HEK293 (cell line): ENCODE results near the gene SGSM2.
A peak's percentile ranks its signal among the peaks of the same experiment; 100 is the strongest.

Source experiments
- CTCF ChIA-PET: fragments of 350-600 bp; formaldehyde crosslinking; extraction: SDS; loops from one replicate; lab custom pipeline; 2021; ENCODE audit warnings: antibody characterized with exemption; lab: Yijun Ruan, JAX
- POLR2A ChIA-PET: fragments of 300-600 bp; formaldehyde crosslinking; extraction: SDS; loops from one replicate; lab custom pipeline; 2020; ENCODE audit warnings: antibody characterized with exemption, inconsistent platforms; lab: Yijun Ruan, JAX
- H3K27ac ChIP-seq: fragments of 200-500 bp; sonication (Bioruptor generic); 2 replicates; pipeline ENCODE4 v1.5.1; 2014; ENCODE audit warnings: low read depth, low read length, control low read depth, inconsistent platforms; ENCODE audit errors: extremely low read depth
- H3K36me3 ChIP-seq, 2 experiments: fragments of 200-500 bp in 1 of 2; sonication (Bioruptor generic) in 1 of 2; 1 replicate in 1 of 2; 2 replicates in 1 of 2; pipeline ENCODE4 v1.5.1; 2014 to 2017; ENCODE audit warnings: inconsistent platforms in 2 of 2, low read length in 2 of 2; ENCODE audit not compliant: control insufficient read depth in 2 of 2, insufficient read depth in 1 of 2
- H3K4me1 ChIP-seq: fragments of 200-500 bp; sonication (Bioruptor generic); 2 replicates; pipeline ENCODE4 v1.5.1; 2014; ENCODE audit warnings: mild to moderate bottlenecking, low read length, inconsistent platforms; ENCODE audit not compliant: control insufficient read depth, insufficient read depth
- H3K4me3 ChIP-seq: 2 replicates; pipeline ENCODE4 v1.5.1; 2011; ENCODE audit warnings: low read depth, mild to moderate bottlenecking, control low read depth, low read length, moderate library complexity
- H3K9me3 ChIP-seq: fragments of 200-500 bp; sonication (Bioruptor generic); 2 replicates; pipeline ENCODE4 v1.5.1; 2014; ENCODE audit warnings: low read depth, low read length, inconsistent platforms; ENCODE audit not compliant: control insufficient read depth, insufficient read depth
- FEZF1 ChIP-seq: fragments of 450-650 bp; formaldehyde crosslinking; IDR thresholded peaks from 2 replicates; pipeline ENCODE4 v1.5.1; 2016; ENCODE audit warnings: missing biosample characterization, missing genetic modification characterization
- IKZF3 ChIP-seq: fragments of 450-650 bp; IDR thresholded peaks from 2 replicates; pipeline ENCODE4 v1.5.0; 2018; ENCODE audit warnings: missing biosample characterization, mild to moderate bottlenecking, missing genetic modification characterization, moderate library complexity
- OSR2 ChIP-seq: fragments of 450-650 bp; formaldehyde crosslinking; IDR thresholded peaks from 2 replicates; pipeline ENCODE4 v1.5.1; 2016; ENCODE audit warnings: missing biosample characterization, missing genetic modification characterization
- REPIN1 ChIP-seq: fragments of 450-650 bp; formaldehyde crosslinking; IDR thresholded peaks from 2 replicates; pipeline ENCODE4 v1.5.1; 2017; ENCODE audit warnings: missing biosample characterization, missing genetic modification characterization, low read depth
- SCRT1 ChIP-seq: fragments of 450-650 bp; formaldehyde crosslinking; IDR thresholded peaks from 2 replicates; pipeline ENCODE4 v1.5.1; 2016; ENCODE audit warnings: missing biosample characterization, missing genetic modification characterization, borderline replicate concordance
- SETDB1 ChIP-seq: IDR thresholded peaks from one replicate; pipeline ENCODE4 v1.6.1; 2017; ENCODE audit warnings: mild to moderate bottlenecking, low read length, moderate library complexity, mixed read lengths; ENCODE audit not compliant: insufficient read length
- SP3 ChIP-seq: fragments of 450-650 bp; formaldehyde crosslinking; IDR thresholded peaks from 2 replicates; pipeline ENCODE4 v1.5.1; 2016; ENCODE audit warnings: missing biosample characterization, missing genetic modification characterization
- TRIM28 ChIP-seq: IDR thresholded peaks from 2 replicates; pipeline ENCODE4 v1.6.1; 2011; ENCODE audit warnings: low read length, control low read depth, borderline replicate concordance
- ZFP41 ChIP-seq: fragments of 450-650 bp; formaldehyde crosslinking; IDR thresholded peaks from 2 replicates; pipeline ENCODE4 v1.5.1; 2016; ENCODE audit warnings: missing biosample characterization, missing genetic modification characterization, borderline replicate concordance
- ZIC2 ChIP-seq: fragments of 450-650 bp; formaldehyde crosslinking; IDR thresholded peaks from 2 replicates; pipeline ENCODE4 v1.5.1; 2016; ENCODE audit warnings: missing biosample characterization, missing genetic modification characterization
- ZNF114 ChIP-seq: fragments of 450-650 bp; formaldehyde crosslinking; IDR thresholded peaks from 2 replicates; pipeline ENCODE4 v1.5.0; 2017; ENCODE audit warnings: missing biosample characterization, missing genetic modification characterization
- ZNF140 ChIP-seq: fragments of 450-650 bp; formaldehyde crosslinking; IDR thresholded peaks from 2 replicates; pipeline ENCODE4 v1.5.1; 2016; ENCODE audit warnings: missing biosample characterization, missing genetic modification characterization
- ZNF266 ChIP-seq: fragments of 450-650 bp; formaldehyde crosslinking; IDR thresholded peaks from 2 replicates; pipeline ENCODE4 v1.5.1; 2016; ENCODE audit warnings: missing biosample characterization, missing genetic modification characterization, low read depth
- ZNF501 ChIP-seq: fragments of 450-650 bp; formaldehyde crosslinking; IDR thresholded peaks from 2 replicates; pipeline ENCODE4 v1.5.1; 2016; ENCODE audit warnings: missing biosample characterization, missing genetic modification characterization
- ZNF548 ChIP-seq: fragments of 450-650 bp; formaldehyde crosslinking; IDR thresholded peaks from 2 replicates; pipeline ENCODE4 v1.5.1; 2016; ENCODE audit warnings: missing biosample characterization, missing genetic modification characterization
- ZNF560 ChIP-seq: fragments of 450-650 bp; formaldehyde crosslinking; IDR thresholded peaks from 2 replicates; pipeline ENCODE4 v1.5.1; 2017; ENCODE audit warnings: missing biosample characterization, missing genetic modification characterization, borderline replicate concordance
- ZNF629 ChIP-seq: fragments of 450-650 bp; formaldehyde crosslinking; IDR thresholded peaks from 2 replicates; pipeline ENCODE4 v1.5.1; 2017; ENCODE audit warnings: missing biosample characterization, missing genetic modification characterization
- ZNF837 ChIP-seq: fragments of 450-650 bp; formaldehyde crosslinking; IDR thresholded peaks from 2 replicates; pipeline ENCODE4 v1.5.1; 2016; ENCODE audit warnings: missing biosample characterization, missing genetic modification characterization
- TF ChIP-seq, protein P1 (sequence below): fragments of 450-650 bp; formaldehyde crosslinking; conservative IDR thresholded peaks from 2 replicates; pipeline ENCODE4 v1.5.1; 2016; ENCODE audit warnings: low read depth, missing biosample characterization, missing genetic modification characterization
- TF ChIP-seq, protein P2 (sequence below): fragments of 450-650 bp; formaldehyde crosslinking; IDR thresholded peaks from 2 replicates; pipeline ENCODE4 v1.5.1; 2016; ENCODE audit warnings: missing biosample characterization, missing genetic modification characterization
- TF ChIP-seq, protein P3 (sequence below): fragments of 450-650 bp; formaldehyde crosslinking; IDR thresholded peaks from 2 replicates; pipeline ENCODE4 v1.5.1; 2016; ENCODE audit warnings: missing biosample characterization, missing genetic modification characterization, borderline replicate concordance
- TF ChIP-seq, protein P4 (sequence below): fragments of 450-650 bp; formaldehyde crosslinking; IDR thresholded peaks from 2 replicates; pipeline ENCODE4 v1.5.1; 2016; ENCODE audit warnings: missing biosample characterization, missing genetic modification characterization

SGSM2 gene

DNA sequence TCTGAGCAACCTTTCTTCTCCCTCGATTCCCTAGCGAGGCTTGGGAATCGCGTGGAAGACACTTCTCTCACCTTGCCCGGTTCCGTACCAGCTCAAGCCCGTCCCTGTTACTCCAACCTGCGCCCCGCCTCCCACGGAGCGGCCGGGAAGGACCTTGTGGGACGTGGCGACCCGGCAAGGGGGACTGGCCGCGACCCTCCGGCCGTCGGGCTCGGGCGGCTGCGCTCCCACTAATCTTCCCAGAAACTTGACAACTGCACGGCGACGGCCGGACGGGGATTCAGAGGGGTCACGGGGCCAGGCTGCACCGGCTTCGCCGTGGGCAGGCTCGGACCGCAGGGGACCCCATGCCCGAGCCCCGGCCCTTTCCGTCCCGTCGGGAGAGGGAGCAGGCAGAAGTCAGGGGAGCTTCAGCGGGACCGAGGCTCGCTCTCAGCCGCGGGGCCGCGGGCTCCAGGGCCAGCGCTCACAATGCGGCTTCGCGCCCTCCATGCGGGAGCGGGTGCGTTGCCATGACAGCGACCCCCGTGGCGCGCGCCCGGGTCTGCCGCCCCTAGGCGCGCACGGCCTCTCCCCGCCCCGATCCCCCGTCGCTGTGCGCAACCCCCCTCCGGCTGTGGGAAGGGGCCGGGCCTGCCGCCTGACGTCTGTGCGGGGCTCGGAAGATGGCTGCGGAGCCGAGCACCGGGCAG is at the start of gene SGSM2 (continued):
- TF ChIP-seq, protein P1, sequence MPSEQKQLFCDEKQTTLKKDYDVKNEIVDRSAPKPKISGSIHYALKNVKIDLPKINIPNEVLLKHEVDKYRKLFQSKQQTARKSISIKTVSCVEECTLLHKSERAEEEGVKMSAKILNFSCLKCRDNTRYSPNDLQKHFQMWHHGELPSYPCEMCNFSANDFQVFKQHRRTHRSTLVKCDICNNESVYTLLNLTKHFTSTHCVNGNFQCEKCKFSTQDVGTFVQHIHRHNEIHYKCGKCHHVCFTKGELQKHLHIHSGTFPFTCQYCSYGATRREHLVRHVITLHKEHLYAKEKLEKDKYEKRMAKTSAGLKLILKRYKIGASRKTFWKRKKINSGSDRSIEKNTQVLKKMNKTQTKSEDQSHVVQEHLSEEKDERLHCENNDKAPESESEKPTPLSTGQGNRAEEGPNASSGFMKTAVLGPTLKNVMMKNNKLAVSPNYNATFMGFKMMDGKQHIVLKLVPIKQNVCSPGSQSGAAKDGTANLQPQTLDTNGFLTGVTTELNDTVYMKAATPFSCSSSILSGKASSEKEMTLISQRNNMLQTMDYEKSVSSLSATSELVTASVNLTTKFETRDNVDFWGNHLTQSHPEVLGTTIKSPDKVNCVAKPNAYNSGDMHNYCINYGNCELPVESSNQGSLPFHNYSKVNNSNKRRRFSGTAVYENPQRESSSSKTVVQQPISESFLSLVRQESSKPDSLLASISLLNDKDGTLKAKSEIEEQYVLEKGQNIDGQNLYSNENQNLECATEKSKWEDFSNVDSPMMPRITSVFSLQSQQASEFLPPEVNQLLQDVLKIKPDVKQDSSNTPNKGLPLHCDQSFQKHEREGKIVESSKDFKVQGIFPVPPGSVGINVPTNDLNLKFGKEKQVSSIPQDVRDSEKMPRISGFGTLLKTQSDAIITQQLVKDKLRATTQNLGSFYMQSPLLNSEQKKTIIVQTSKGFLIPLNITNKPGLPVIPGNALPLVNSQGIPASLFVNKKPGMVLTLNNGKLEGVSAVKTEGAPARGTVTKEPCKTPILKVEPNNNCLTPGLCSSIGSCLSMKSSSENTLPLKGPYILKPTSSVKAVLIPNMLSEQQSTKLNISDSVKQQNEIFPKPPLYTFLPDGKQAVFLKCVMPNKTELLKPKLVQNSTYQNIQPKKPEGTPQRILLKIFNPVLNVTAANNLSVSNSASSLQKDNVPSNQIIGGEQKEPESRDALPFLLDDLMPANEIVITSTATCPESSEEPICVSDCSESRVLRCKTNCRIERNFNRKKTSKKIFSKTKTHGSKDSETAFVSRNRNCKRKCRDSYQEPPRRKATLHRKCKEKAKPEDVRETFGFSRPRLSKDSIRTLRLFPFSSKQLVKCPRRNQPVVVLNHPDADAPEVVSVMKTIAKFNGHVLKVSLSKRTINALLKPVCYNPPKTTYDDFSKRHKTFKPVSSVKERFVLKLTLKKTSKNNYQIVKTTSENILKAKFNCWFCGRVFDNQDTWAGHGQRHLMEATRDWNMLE (tag by site-specific recombination) = no peak
- TF ChIP-seq ZIC2 (peak; percentile 42), ZFP41 (tag by site-specific recombination) (no peak), FEZF1 (tag by site-specific recombination) (no peak), SCRT1 (no peak), REPIN1 (tag by site-specific recombination) (no peak)
- TF ChIP-seq, protein P2, sequence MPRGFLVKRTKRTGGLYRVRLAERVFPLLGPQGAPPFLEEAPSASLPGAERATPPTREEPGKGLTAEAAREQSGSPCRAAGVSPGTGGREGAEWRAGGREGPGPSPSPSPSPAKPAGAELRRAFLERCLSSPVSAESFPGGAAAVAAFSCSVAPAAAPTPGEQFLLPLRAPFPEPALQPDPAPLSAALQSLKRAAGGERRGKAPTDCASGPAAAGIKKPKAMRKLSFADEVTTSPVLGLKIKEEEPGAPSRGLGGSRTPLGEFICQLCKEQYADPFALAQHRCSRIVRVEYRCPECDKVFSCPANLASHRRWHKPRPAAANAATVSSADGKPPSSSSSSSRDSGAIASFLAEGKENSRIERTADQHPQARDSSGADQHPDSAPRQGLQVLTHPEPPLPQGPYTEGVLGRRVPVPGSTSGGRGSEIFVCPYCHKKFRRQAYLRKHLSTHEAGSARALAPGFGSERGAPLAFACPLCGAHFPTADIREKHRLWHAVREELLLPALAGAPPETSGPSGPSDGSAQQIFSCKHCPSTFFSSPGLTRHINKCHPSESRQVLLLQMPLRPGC (tag by site-specific recombination) = 0 out of 2 replicates have a peak, but pooled peaks have one; percentile 6

DNA sequence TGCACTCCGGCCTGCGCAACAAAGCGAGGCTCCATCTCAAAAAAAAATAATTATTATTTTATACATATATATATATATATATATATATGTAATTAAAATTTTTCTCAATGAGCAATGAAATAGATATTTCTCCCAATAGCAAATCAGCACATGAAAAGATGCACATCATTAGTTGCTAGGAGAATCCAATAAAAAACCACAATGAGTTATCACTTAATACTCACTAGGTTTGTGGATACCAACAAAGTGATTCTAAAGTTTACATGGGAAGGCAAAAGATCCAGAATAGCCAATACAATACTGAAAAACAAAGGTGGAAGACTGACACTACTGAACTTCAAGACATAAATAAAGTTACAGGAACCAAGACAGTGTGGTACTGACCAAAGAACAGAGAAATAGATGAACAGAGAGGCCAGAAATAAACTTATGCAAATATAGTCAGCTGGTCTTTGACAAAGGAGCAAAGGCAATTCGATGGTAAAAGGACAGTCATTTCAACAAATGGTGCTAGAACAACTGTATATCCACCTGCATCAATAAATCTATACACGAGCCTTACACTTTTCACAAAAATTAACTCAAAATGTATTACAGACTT is 47.3 kb upstream of the SGSM2 start:
- Histone ChIP-seq H3K27ac (no peak overlapping the region), H3K9me3 (no peaks in the 10 kb centered on the region), H3K4me1 (no peaks in the 10 kb centered on the region), H3K36me3 (peaks cover 79 to 81% of the 10 kb centered on the region in 2 experiments), H3K4me3 (no peak overlapping the region)
- TF ChIP-seq SETDB1 = no peak
- TF ChIP-seq ZNF837 (tag by site-specific recombination) = no peak
- TF ChIP-seq, protein P3, sequence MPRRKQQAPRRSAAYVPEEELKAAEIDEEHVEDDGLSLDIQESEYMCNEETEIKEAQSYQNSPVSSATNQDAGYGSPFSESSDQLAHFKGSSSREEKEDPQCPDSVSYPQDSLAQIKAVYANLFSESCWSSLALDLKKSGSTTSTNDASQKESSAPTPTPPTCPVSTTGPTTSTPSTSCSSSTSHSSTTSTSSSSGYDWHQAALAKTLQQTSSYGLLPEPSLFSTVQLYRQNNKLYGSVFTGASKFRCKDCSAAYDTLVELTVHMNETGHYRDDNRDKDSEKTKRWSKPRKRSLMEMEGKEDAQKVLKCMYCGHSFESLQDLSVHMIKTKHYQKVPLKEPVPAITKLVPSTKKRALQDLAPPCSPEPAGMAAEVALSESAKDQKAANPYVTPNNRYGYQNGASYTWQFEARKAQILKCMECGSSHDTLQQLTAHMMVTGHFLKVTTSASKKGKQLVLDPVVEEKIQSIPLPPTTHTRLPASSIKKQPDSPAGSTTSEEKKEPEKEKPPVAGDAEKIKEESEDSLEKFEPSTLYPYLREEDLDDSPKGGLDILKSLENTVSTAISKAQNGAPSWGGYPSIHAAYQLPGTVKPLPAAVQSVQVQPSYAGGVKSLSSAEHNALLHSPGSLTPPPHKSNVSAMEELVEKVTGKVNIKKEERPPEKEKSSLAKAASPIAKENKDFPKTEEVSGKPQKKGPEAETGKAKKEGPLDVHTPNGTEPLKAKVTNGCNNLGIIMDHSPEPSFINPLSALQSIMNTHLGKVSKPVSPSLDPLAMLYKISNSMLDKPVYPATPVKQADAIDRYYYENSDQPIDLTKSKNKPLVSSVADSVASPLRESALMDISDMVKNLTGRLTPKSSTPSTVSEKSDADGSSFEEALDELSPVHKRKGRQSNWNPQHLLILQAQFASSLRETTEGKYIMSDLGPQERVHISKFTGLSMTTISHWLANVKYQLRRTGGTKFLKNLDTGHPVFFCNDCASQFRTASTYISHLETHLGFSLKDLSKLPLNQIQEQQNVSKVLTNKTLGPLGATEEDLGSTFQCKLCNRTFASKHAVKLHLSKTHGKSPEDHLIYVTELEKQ = no peak
- no peak for TF ChIP-seq ZNF548 (tag by site-specific recombination)
- no peak for TF ChIP-seq IKZF3
- TF ChIP-seq, protein P4, sequence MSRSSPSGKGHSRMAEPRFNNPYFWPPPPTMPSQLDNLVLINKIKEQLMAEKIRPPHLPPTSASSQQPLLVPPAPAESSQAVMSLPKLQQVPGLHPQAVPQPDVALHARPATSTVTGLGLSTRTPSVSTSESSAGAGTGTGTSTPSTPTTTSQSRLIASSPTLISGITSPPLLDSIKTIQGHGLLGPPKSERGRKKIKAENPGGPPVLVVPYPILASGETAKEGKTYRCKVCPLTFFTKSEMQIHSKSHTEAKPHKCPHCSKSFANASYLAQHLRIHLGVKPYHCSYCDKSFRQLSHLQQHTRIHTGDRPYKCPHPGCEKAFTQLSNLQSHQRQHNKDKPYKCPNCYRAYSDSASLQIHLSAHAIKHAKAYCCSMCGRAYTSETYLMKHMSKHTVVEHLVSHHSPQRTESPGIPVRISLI (tag by site-specific recombination) = no peak
- TF ChIP-seq TRIM28 = no peak
- TF ChIP-seq ZNF501 (tag by site-specific recombination) = no peak
- no peak for TF ChIP-seq ZNF266 (tag by site-specific recombination)
- no peak for TF ChIP-seq ZNF629 (tag by site-specific recombination)
- no peak for TF ChIP-seq ZNF560 (tag by site-specific recombination)
- no peak for TF ChIP-seq ZNF140 (tag by site-specific recombination)
- no peak for TF ChIP-seq ZNF114 (tag by site-specific recombination)
- TF ChIP-seq SP3 (tag by site-specific recombination) = no peak
- TF ChIP-seq OSR2 (tag by site-specific recombination) = no peak
- ChIA-PET CTCF (interaction anchor here (0.8 to 1.8 kb wide), 2 partner anchors 46 to 63 kb away, joined by 5 to 6 read pairs; no protein-coding TSS in a partner anchor), POLR2A (interaction anchor here (0.5 to 2.5 kb wide), 2 partner anchors 14 to 68 kb away, joined by 3 to 8 read pairs; partner anchors contain the start of genes SMG6 and SRR)
